Activated CD4-positive, alpha-beta T cell treated with anti-CD3 and anti-CD28 coated beads, Interleukin-10, Interleukin-2, amounts not matched to agents 100 ng/mL and 50 ng/mL, durations not matched to agents 16 hours and 8 hours (primary cell): ENCODE measurements around the gene SMPD2.
"Not testable (repeated sequence)": the region's sequence is repeated elsewhere in the genome, so short reads cannot be mapped to it uniquely, and the experiment has no call there.

Source experiments
- DNase-seq: peaks from one replicate; pipeline ENCODE4 v3.0.0-alpha.2; 2020

The SMPD2 gene

DNA sequence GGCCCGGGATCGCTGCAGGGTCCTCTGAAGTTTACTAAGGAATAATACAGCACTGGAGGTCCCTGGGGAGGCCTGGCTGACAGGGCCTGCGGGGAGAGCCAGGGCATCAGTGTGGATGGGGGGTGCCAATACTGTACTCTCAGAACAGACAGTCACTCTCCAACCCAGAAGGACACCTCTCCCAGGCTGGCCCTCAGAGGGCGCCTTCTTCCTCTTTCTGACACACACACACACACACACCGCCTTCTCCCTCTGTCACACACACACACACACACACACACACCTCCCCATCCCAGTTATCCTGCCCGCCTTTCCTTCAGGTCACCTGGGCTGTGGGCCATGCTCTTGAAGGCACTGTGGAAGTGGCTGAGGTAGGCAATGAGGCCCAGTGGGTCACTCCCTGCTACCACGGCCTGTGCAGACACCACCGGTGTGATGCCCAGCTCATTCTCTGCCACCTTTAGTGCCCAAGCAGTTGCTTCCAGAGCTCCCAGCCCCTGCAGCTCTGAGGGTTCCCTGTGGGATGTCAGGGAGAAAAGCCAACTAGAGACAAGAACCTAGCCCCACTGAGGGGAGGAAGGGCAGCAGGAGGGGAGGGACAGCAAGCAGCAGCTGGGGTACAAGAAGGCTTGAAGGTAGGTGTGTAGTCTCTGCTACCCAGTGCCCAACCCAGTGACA is 7.5 kb downstream of the SMPD2 start:
- DNase-seq = no peak

- DNase-seq = no peak
These were observed 8.1 kb downstream of the SMPD2 start for GRCh38 chr6:109448615-109449014.

DNA sequence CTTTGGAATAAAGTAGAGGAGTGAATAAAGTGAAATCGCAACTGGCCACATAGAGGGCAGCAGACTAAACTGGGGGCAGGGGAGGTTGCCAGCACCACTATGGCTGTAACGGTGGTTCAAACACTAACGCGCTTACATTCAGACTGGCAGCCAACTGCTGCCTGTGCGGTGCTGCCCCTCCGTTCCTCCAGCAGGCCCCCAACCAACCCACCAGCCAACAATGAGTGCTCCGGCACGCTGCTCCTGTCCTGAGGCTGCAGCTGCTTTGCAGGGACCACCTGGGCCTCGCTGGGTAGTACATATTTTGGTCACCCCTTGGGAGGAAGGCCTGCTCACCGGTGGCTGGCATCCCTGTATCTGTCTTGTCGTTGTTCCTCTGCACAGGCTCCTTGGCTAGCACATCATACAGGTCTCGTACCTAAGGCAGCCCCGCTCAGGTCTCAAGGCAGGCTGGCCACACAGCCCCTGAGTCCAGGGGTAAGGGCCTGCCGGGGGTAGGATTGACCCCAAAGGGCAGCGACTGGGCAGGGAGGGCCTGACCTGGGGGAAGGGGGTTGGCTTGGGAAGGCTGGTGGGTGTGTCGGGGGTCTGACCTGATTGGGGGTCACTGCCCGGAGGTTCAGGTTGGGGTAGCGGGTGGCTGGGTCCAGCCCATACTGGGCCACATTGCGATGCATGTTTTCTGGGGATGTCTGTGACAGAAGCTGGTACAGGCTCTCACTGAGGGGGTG is 8.7 kb downstream of the SMPD2 start:
- no peak for DNase-seq

DNA sequence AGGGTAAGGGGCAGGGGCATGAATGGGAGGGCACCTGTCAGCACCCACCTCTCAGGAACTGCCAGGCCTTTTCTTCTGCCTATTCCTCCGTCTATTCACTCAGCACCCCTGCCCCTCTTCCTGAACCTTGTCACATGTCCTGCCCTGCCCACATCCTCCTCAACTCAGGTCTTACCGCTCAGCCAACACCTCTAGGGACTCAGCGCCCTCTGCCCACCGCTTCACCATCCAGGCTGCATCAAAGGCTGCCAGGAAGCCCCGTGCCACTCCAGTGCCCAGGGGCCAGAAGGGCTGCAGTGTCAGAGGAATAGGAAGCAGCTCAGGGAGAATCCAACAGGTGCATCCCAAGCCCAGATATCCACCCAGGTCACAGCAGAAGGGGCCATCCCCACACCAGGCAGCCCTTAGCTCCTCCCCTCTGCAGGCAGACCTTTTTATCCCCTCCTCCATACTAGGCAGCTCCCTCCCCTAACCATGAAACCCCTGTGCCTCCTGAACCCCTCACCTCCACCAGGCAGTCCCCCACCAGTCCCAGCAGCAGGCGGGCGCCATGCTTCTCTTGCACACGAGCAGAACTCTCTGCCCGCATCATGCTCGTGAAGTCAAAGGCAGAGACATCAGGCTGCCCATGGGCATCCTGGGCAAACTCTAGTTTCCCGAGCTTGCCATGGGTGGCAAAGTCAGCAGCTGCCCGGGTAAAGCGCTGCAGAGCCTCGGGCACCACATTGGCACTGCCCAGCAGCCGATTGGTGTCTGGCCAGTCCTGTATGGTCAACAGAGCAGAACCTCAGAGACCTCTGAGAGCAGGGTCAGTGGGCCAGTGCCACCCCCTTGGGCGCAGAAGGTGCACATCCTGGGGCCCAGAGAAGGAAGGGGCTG is 9.5 kb downstream of the SMPD2 start:
- DNase-seq = peak; percentile 45

- DNase-seq = no peak
These were observed 10.3 kb downstream of the SMPD2 start for GRCh38 chr6:109450801-109451200.

DNA sequence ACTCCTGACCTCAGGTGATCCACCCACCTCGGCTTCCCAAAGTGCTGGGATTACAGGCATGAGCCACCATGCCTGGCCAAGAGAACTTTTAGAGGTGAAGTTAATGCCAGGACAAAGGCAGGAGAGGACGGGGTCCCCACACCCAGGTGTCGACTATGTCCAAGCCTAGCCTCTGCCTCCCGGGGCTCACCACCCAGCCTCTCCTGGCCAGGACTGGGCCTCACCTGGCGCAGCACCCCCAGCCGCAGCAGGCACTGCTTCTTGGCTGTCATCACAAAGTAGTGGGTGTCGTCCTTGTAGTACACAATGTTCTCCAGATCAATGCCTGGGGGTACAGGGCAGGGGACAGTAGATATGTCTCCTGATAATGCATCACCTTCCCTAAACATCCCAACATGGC is 10.9 kb downstream of the SMPD2 start:
- DNase-seq = no peak

- no peak for DNase-seq
These were observed 11.7 kb downstream of the SMPD2 start for GRCh38 chr6:109452181-109452580.

GRCh38 chr6:109453156-109453555 is 12.6 kb downstream of the SMPD2 start:
- DNase-seq = no peak

- no peak for DNase-seq
These were observed 13.3 kb downstream of the SMPD2 start for GRCh38 chr6:109453594-109454495.

GRCh38 chr6:109454496-109455436 is 14.2 kb downstream of the SMPD2 start:
- DNase-seq = peak; percentile 86

DNA sequence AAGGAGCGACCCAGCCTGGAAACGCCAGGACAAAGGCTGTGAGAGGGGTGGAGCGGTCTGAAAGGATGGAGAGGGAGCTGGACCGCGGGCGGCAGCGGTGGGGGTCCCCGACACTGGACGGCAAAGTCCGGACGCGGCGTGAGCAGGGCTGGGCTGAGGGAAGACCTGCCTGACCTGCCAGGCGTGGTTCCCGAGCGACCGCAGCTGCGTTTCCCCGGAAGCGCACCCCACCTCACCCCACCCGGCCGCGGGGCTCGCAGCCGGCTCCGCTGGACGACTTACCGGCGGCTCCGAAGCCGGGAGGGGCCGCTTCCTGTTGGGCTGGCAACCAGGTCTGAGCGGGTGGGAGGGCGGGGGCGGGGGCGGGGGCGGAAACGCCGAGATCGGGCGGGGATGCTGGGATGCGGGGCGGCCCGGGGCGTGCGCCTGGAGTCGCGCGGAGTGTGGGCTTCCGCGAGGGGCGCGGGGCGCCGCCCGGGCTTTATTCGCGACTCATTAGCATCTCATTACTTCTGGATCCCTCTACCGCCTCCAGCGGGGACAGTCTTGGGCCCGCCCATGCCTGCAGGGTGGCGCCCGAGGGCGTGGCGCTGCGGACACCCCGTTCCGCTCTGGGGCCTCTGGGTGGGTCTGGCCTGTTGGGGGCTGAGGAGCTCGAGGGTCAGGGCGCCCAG is 15.1 kb downstream of the SMPD2 start, which contains the start of gene MICAL1:
Gene MICAL1 (minus strand): TSS at position 336 of the 674 bp plus-strand sequence. CDS start 1,576 bp downstream, outside the sequence.
- DNase-seq = peak; percentile 84

DNA sequence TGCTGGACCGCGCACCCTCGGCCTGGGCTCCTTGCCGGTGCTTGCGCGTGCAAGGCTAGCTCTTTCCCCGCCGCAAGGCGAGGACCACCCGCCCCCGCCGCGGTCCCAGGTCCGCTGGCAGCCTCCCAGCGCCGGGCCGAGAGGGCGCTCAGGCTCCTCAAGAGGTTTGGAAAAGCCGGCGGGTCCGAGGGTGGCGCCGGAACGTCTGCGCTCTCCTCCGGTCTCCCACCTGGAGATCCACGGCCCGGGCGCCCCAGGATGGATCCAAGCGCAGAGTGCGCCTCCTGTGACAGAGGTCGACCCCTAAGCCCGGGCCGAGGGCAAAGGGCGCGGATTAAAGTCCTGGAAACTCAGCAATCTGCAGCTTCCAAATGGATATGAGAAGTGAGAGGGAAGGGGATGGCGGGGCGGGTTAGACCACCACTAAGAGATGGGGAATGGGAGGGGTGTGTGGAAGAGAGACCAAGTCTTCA is 15.6 kb downstream of the SMPD2 start:
- no peak for DNase-seq

DNA sequence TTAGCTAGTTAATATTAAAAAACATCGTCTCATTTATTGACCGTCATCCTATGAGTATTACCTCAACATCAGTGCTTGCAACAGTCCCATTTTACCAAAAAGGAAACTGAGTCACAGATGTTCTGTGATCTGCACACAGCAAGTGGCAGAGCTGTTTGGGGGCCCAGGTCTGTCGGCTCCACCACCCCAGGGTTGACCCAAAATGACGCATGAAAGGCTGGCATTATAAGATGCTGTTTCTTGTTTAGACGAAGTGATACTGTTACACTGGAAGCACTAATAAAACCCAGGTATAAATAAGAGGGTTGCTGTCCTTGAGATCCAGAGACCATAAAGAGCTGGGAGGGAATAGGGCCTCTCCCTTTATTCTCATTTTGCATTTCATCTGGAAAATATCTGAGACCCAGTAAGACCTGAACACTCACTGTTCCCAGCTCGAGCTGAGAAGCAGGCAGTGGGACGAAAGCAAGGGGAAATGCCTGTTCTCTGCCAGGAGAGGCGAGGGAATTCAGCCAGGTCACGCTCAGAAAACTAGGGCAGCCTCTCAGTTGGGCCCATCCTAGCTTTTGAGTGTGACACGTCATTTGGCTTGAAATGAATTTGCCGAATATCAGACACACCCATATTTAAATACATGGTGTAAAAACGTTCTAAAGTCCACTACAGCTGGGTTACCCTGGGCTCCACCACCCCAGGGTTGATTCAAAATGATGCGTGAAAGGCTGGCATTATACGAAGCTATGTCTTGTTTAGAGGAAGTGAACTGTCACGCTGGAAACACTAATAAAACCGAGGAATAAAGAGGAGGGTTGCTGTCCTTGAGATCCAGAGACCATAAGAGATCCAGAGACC is 16.4 kb downstream of the SMPD2 start:
- no peak for DNase-seq

DNA sequence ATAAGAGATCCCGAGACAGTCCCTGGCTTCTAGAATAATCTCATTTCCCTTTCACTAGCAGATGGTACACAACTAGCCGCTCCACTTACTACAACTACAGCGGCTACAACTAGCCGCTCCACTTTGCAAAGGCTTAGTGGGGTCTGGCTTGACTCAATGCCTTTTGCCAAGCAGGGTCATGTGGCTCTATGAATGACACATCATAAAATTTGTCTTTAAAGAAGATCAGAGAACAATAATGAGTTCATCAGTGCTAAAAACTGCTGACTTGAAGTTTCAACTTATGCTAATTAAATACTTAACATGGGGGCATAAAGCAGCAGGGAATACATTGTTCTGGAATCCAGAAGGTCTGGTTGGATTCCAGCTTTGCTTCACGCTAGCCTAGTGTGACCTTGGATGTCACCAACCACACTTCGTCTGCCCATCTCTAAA is 17.1 kb downstream of the SMPD2 start:
- no peak for DNase-seq

GRCh38 chr6:109458774-109459531 is 18.4 kb downstream of the SMPD2 start:
- peak; percentile 75 for DNase-seq

GRCh38 chr6:109460161-109460829 is 19.8 kb downstream of the SMPD2 start:
- DNase-seq = no peak

GRCh38 chr6:109461205-109461604 is 20.7 kb downstream of the SMPD2 start:
- not testable (repeated sequence) for DNase-seq
